Measurements from ENCODE around the gene MRC2. TPM values are rescaled to one million over a fixed set of nuclear protein-coding genes. Genes with fewer than 3 reads are reported as not detected.

MRC2 gene
- total and polyA plus RNA-seq, 2 experiments from 2014 or later: 222 to 756 TPM

DNA sequence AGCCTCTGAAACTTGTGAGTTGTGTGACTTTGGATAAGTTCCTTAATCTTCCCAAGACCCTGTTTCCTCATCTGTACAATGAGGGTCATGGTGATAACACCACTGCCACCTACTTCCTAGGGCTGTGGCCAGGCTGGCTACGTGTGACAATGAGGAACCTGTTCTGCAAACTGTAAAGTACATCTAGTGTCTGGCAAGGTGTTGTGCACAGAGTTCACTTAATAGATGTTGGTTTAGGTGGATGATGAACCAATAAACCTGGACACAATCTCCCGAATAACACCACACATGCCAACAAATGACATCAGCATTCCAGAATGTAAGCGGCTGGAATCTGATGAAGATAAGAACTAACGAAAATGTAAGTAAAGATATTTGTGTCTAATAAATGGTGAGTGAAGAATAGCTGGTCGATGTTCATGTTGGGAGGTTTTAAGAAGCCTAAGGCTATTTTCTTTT lies 98.3 kb downstream of the MRC2 start:
- H3K27me3 ChIP-seq (replicated peaks; ENCODE audit: insufficient read depth): no peaks in the 10 kb centered on the region
- no peaks in the 10 kb centered on the region for H3F3A ChIP-seq (ENCODE audit: insufficient read depth)
- no peaks in the 10 kb centered on the region for H3K36me3 ChIP-seq (ENCODE audit: low read depth)
- no peak for TF ChIP-seq EZH2 (IDR thresholded peaks at IDR 0.05; ENCODE audit: insufficient read depth, poor library complexity, severe bottlenecking)
- TF ChIP-seq EZH2phosphoT487 (IDR thresholded peaks at IDR 0.05; ENCODE audit: insufficient read depth, low read depth): no peak
- H3K4me3 ChIP-seq: no peak overlapping the region
- no peak overlapping the region for H3K27ac ChIP-seq
- no peaks in the 10 kb centered on the region for H3K4me1 ChIP-seq (ENCODE audit: insufficient read depth)
- no peak for DNase-seq
- WGBS, 2 experiments (ENCODE audit: low coverage in 1 of 2, low lambda C conversion rate in 2 of 2, missing lambda C conversion rate in 2 of 2): 57 to 59% methylated on average over 5 of the region's 5 CpGs
- H3K4me2 ChIP-seq (ENCODE audit: unreplicated experiment): no peak overlapping the region
- no peaks in the 10 kb centered on the region for H3K9me2 ChIP-seq (ENCODE audit: insufficient read depth)
- H2AFZ ChIP-seq: no peak overlapping the region
- in situ Hi-C loops (cut with MboI): no loop called here
- no peaks in the 10 kb centered on the region for H3K9me3 ChIP-seq (ENCODE audit: low read depth)
- H4K20me1 ChIP-seq (ENCODE audit: insufficient read depth): no peaks in the 10 kb centered on the region
- H3K9ac ChIP-seq: no peak overlapping the region
- no peaks in the 10 kb centered on the region for H3K79me2 ChIP-seq (ENCODE audit: insufficient read depth)

DNA sequence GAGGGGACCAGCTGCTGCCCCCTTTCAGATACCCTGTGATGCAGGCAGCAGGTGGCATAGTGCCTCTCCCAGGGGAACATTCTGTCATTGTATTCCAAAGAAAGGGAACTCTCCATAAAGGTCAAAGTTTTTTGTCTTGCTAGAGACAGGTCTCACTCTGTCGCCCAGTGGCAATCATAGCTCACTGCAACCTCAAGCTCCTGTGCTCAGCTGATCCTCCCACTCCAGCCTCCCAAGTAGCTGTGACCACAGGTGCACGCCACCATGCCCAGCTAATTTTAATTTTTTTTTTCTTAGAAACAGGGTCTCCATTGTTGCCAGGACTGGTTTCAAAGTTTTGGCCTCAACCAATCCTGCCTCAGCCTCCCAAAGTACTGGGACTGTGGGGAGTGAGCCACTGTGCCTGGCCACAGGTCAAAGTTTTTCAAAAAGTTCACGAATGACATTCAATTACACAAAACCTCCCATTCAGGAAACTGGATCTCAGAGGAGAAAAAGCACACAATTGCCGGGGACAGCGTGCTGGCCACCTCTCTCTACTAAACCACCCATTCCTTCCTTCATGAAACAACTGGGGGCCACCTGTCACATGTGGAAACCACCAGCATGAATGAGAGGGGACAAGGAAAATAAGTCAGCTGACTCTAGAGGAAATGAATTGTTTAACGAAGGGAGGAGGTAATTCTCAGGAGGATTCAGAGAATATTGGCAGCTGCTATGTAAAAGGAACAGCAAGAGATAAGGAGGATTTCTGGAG lies 100.6 kb downstream of the MRC2 start:
- no peaks in the 10 kb centered on the region for H3K79me2 ChIP-seq (ENCODE audit: insufficient read depth)
- H3K4me3 ChIP-seq: no peak overlapping the region
- H4K20me1 ChIP-seq (ENCODE audit: insufficient read depth): no peaks in the 10 kb centered on the region
- H3K9me2 ChIP-seq (ENCODE audit: insufficient read depth): no peaks in the 10 kb centered on the region
- no peaks in the 10 kb centered on the region for H3K36me3 ChIP-seq (ENCODE audit: low read depth)
- no peak overlapping the region for H2AFZ ChIP-seq
- no peaks in the 10 kb centered on the region for H3K4me1 ChIP-seq (ENCODE audit: insufficient read depth)
- 62 to 64% methylated on average over 6 of the region's 6 CpGs for WGBS, 2 experiments (ENCODE audit: low coverage in 1 of 2, low lambda C conversion rate in 2 of 2, missing lambda C conversion rate in 2 of 2)
- no peak for DNase-seq
- in situ Hi-C loops (cut with MboI): no loop called here
- H3K9me3 ChIP-seq (ENCODE audit: low read depth): no peaks in the 10 kb centered on the region
- TF ChIP-seq EZH2phosphoT487 (IDR thresholded peaks at IDR 0.05; ENCODE audit: insufficient read depth, low read depth) (no peak), EZH2 (IDR thresholded peaks at IDR 0.05; ENCODE audit: insufficient read depth, poor library complexity, severe bottlenecking) (no peak)
- H3K27me3 ChIP-seq (replicated peaks; ENCODE audit: insufficient read depth): no peaks in the 10 kb centered on the region
- H3K9ac ChIP-seq: no peak overlapping the region
- no peaks in the 10 kb centered on the region for H3F3A ChIP-seq (ENCODE audit: insufficient read depth)
- no peak overlapping the region for H3K4me2 ChIP-seq (ENCODE audit: unreplicated experiment)
- H3K27ac ChIP-seq: no peak overlapping the region

DNA sequence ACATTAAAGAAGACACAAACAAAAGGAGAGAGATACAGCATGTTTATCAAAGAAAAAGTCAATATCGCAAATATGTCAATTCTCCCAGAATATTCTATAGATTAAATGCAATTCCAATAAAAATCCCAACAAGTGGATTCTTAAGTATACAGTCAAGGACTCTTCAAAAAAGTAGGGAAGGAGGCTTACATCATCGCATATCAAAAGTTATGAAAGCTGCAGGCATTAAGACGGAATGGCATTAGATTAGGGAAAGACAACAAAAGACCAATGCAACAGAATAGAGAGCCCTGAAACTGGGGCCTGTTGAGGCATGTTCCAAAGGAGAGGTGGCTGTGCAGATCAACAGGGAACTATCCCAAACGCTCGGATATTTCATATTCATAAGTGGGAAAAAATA lies 104.7 kb downstream of the MRC2 start:
- no peak overlapping the region for H3K4me2 ChIP-seq (ENCODE audit: unreplicated experiment)
- H3K79me2 ChIP-seq (ENCODE audit: insufficient read depth): no peaks in the 10 kb centered on the region
- H3K9me3 ChIP-seq (ENCODE audit: low read depth): no peaks in the 10 kb centered on the region
- no peaks in the 10 kb centered on the region for H3K36me3 ChIP-seq (ENCODE audit: low read depth)
- H3K9me2 ChIP-seq (ENCODE audit: insufficient read depth): no peaks in the 10 kb centered on the region
- DNase-seq: no peak
- TF ChIP-seq EZH2 (IDR thresholded peaks at IDR 0.05; ENCODE audit: insufficient read depth, poor library complexity, severe bottlenecking) (no peak), EZH2phosphoT487 (IDR thresholded peaks at IDR 0.05; ENCODE audit: insufficient read depth, low read depth) (no peak)
- no peak overlapping the region for H2AFZ ChIP-seq
- no peak overlapping the region for H3K27ac ChIP-seq
- H3K4me3 ChIP-seq: no peak overlapping the region
- H3K27me3 ChIP-seq (replicated peaks; ENCODE audit: insufficient read depth): no peaks in the 10 kb centered on the region
- H4K20me1 ChIP-seq (ENCODE audit: insufficient read depth): no peaks in the 10 kb centered on the region
- 86 to 92% methylated on average over 5 of the region's 5 CpGs for WGBS, 2 experiments (ENCODE audit: low coverage in 1 of 2, low lambda C conversion rate in 2 of 2, missing lambda C conversion rate in 2 of 2)
- in situ Hi-C loops (cut with MboI): no loop called here
- H3K9ac ChIP-seq: no peak overlapping the region
- no peaks in the 10 kb centered on the region for H3K4me1 ChIP-seq (ENCODE audit: insufficient read depth)
- H3F3A ChIP-seq (ENCODE audit: insufficient read depth): no peaks in the 10 kb centered on the region

DNA sequence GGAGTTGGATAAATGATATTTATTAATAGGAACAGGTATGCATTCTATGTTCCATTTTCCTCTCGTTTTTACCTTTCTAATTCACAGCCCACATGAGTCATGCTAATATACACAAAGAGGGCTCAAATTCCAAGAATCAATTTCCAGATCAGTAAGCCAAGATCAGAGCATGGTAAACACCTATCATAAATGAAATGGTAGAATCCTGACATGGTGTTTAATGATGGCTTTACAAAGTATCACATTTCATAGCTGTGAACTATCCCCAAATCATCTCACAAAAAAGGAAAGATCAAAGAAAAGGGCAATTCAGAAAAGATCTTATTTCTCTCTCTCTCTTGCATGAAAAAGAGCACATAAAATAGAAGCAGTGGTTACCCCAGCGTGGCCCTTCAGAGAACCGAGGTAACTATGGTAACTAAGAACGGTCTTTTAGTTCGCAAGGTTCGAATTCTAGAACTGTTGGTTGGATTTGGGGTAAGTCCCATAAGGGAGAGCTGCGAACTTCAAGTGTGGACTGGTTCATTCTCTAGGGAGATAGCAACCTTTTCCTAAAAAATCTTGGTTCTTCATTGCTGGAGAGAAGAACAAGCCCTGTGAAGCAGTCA lies 107.7 kb downstream of the MRC2 start:
- H3F3A ChIP-seq (ENCODE audit: insufficient read depth): no peaks in the 10 kb centered on the region
- no peaks in the 10 kb centered on the region for H3K9me3 ChIP-seq (ENCODE audit: low read depth)
- no peak overlapping the region for H3K4me2 ChIP-seq (ENCODE audit: unreplicated experiment)
- no peaks in the 10 kb centered on the region for H3K27me3 ChIP-seq (replicated peaks; ENCODE audit: insufficient read depth)
- 73 to 76% methylated on average over 7 of the region's 7 CpGs for WGBS, 2 experiments (ENCODE audit: low coverage in 1 of 2, low lambda C conversion rate in 2 of 2, missing lambda C conversion rate in 2 of 2)
- H3K9me2 ChIP-seq (ENCODE audit: insufficient read depth): no peaks in the 10 kb centered on the region
- no peak overlapping the region for H3K4me3 ChIP-seq
- H2AFZ ChIP-seq: no peak overlapping the region
- no peaks in the 10 kb centered on the region for H3K4me1 ChIP-seq (ENCODE audit: insufficient read depth)
- H4K20me1 ChIP-seq (ENCODE audit: insufficient read depth): no peaks in the 10 kb centered on the region
- no peak for DNase-seq
- H3K36me3 ChIP-seq (ENCODE audit: low read depth): no peaks in the 10 kb centered on the region
- TF ChIP-seq EZH2 (IDR thresholded peaks at IDR 0.05; ENCODE audit: insufficient read depth, poor library complexity, severe bottlenecking) (no peak), EZH2phosphoT487 (IDR thresholded peaks at IDR 0.05; ENCODE audit: insufficient read depth, low read depth) (no peak)
- no peak overlapping the region for H3K27ac ChIP-seq
- in situ Hi-C loops (cut with MboI): no loop called here
- H3K9ac ChIP-seq: no peak overlapping the region
- no peaks in the 10 kb centered on the region for H3K79me2 ChIP-seq (ENCODE audit: insufficient read depth)

Measured in GM23248 (cell line).